ENCODE data around the gene DNLZ.

- TF ChIP-seq, protein P1, sequence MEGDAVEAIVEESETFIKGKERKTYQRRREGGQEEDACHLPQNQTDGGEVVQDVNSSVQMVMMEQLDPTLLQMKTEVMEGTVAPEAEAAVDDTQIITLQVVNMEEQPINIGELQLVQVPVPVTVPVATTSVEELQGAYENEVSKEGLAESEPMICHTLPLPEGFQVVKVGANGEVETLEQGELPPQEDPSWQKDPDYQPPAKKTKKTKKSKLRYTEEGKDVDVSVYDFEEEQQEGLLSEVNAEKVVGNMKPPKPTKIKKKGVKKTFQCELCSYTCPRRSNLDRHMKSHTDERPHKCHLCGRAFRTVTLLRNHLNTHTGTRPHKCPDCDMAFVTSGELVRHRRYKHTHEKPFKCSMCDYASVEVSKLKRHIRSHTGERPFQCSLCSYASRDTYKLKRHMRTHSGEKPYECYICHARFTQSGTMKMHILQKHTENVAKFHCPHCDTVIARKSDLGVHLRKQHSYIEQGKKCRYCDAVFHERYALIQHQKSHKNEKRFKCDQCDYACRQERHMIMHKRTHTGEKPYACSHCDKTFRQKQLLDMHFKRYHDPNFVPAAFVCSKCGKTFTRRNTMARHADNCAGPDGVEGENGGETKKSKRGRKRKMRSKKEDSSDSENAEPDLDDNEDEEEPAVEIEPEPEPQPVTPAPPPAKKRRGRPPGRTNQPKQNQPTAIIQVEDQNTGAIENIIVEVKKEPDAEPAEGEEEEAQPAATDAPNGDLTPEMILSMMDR (IDR thresholded peaks at IDR 0.05; ENCODE audit: poor library complexity, severe bottlenecking) = no peak
- no peak for TF ChIP-seq EZH2 (IDR thresholded peaks at IDR 0.05; ENCODE audit: borderline replicate concordance, insufficient read depth, low read length, poor library complexity, severe bottlenecking)
- TF ChIP-seq EP300 (conservative IDR thresholded peaks at IDR 0.05; ENCODE audit: poor library complexity, severe bottlenecking) = no peak
- no peak for TF ChIP-seq RAD21 (conservative IDR thresholded peaks at IDR 0.05)
- TF ChIP-seq MXI1 (conservative IDR thresholded peaks at IDR 0.05; ENCODE audit: poor library complexity, severe bottlenecking) = no peak
These were observed 12.9 kb upstream of the DNLZ start for GRCh38 chr9:136376457-136376856.

All from neural cell (in vitro differentiated cells).